Testis (tissue), 2 donors: ENCODE results near the gene ZNF221.

ENCODE experiments used
- POLR2A ChIP-seq: fragments of 450-650 bp; IDR thresholded peaks from one replicate; pipeline ENCODE4 v1.6.1; 2017; ENCODE audit warnings: antibody characterized with exemption, mild to moderate bottlenecking, moderate library complexity
- TF ChIP-seq, protein P1 (sequence below), 3 experiments: fragments of 450-650 bp in 2 of 3; fragments of 200-600 bp in 1 of 3; sonication (generic) in 1 of 3; IDR thresholded peaks; one replicate each; pipeline ENCODE4 v1.5.1; 2016 to 2019; ENCODE audit warnings: antibody characterized with exemption in 3 of 3, mild to moderate bottlenecking in 2 of 3, moderate library complexity in 1 of 3

DNA sequence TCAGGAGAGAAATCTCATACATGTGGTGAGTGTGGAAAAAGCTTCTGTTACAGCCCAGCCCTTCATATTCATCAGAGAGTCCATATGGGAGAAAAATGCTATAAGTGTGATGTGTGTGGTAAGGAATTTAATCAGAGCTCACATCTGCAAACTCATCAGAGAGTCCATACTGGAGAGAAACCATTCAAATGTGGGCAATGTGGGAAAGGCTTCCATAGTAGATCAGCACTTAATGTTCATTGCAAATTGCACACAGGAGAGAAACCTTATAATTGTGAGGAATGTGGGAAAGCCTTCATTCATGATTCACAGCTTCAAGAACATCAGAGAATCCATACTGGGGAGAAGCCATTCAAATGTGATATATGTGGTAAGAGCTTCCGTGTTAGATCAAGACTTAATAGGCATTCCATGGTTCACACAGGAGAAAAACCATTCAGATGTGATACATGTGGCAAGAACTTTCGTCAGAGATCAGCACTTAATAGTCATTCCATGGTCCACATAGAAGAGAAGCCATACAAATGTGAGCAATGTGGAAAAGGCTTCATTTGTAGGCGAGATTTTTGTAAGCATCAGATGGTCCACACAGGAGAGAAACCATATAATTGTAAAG is 15.2 kb downstream of the ZNF221 start:
- TF ChIP-seq, protein P1, sequence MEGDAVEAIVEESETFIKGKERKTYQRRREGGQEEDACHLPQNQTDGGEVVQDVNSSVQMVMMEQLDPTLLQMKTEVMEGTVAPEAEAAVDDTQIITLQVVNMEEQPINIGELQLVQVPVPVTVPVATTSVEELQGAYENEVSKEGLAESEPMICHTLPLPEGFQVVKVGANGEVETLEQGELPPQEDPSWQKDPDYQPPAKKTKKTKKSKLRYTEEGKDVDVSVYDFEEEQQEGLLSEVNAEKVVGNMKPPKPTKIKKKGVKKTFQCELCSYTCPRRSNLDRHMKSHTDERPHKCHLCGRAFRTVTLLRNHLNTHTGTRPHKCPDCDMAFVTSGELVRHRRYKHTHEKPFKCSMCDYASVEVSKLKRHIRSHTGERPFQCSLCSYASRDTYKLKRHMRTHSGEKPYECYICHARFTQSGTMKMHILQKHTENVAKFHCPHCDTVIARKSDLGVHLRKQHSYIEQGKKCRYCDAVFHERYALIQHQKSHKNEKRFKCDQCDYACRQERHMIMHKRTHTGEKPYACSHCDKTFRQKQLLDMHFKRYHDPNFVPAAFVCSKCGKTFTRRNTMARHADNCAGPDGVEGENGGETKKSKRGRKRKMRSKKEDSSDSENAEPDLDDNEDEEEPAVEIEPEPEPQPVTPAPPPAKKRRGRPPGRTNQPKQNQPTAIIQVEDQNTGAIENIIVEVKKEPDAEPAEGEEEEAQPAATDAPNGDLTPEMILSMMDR (IDR thresholded peaks at IDR 0.05): no peak
- TF ChIP-seq POLR2A: no peak
